ENCODE measurements around the gene RAPH1.

RAPH1 gene

DNA sequence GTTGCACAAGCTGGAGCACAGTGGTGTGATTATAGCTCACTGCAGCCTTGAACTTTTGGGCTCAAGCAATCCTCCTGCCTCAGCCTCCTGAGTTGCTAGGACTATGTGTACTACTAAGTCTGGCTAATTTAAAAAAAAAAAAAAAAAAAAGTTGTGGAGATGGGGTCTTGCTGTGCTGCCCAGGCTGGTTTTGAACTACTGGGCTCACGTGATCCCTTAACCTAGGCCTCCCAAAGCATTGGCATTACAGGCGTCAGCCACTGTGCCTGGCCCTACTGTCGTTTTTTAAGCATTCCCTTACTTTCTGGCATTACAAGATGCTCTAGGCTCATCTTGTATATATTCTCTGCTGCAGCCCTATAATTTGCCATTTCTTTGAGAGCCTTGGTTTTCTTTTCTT lies 88.3 kb downstream of the RAPH1 start:
- DNase-seq (ENCODE audit: insufficient read length, low spot score) (no peak), FAIRE-seq (no peak)
- TF ChIP-seq, protein P1, sequence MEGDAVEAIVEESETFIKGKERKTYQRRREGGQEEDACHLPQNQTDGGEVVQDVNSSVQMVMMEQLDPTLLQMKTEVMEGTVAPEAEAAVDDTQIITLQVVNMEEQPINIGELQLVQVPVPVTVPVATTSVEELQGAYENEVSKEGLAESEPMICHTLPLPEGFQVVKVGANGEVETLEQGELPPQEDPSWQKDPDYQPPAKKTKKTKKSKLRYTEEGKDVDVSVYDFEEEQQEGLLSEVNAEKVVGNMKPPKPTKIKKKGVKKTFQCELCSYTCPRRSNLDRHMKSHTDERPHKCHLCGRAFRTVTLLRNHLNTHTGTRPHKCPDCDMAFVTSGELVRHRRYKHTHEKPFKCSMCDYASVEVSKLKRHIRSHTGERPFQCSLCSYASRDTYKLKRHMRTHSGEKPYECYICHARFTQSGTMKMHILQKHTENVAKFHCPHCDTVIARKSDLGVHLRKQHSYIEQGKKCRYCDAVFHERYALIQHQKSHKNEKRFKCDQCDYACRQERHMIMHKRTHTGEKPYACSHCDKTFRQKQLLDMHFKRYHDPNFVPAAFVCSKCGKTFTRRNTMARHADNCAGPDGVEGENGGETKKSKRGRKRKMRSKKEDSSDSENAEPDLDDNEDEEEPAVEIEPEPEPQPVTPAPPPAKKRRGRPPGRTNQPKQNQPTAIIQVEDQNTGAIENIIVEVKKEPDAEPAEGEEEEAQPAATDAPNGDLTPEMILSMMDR (IDR thresholded peaks at IDR 0.05; ENCODE audit: insufficient read depth, missing control alignments), result no peak

DNA sequence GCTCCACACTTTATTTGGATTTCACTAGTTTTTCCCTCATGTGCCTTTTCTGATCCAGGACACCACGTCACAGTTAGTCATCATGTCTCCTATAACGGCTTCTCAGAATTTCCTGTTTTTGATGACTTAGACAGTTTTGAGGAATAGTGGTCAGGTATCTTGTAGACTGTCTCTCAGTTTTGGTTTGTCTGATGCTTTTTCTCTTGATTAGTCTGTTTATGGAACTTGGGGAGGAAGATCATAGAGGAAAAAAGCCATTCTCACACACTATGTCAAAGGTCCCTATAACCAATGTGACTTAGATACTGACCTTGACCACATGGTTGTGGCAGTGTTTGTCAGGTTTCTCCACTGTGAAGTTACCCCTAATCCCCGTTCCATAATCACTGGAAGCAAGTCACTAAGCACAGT lies 89.0 kb downstream of the RAPH1 start:
- DNase-seq (ENCODE audit: insufficient read length, low spot score) (no peak), FAIRE-seq (no peak)
- TF ChIP-seq, protein P1 (IDR thresholded peaks at IDR 0.05; ENCODE audit: insufficient read depth, missing control alignments), result no peak

DNA sequence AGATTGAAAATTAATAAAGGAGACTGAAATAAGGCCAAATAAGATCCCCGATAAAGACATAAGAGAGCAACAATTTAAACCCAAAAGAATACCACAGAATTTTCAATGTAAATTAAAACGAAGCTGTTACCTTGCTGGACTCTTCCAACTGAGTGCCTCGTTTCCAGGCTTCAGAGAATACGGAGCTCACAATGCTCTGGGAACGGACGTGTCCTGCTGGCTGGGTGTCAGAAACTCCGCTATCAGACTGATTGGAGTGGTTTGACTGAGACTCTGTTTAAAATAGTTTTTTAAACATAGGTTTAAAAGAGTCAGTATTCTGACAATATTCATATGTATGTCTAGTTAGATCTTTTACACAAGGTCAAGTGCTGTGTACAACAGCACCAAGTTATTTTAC lies 90.4 kb downstream of the RAPH1 start:
- TF ChIP-seq, protein P1 (IDR thresholded peaks at IDR 0.05; ENCODE audit: insufficient read depth, missing control alignments), result no peak
- no peak for FAIRE-seq
- no peak for DNase-seq (ENCODE audit: insufficient read length, low spot score)

DNA sequence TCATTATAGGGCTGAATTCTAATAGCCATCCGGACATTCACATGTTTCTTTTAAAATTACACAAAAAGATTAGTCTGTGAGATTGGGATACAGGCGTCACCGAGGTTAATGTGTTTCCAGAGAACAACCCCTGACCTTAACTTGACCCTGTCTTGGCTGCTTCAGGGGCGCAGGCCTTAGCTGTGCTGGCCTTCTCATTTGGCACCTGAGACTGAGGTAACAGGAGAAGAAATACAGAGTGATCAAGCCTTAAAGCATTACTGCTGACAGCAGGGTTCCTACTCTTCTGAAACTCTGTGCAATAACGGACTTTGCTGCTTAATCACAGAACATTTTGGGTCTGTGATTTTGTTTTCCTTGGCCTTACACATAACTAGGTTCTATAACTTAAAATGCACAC lies 92.6 kb downstream of the RAPH1 start:
- no peak for DNase-seq (ENCODE audit: insufficient read length, low spot score)

DNA sequence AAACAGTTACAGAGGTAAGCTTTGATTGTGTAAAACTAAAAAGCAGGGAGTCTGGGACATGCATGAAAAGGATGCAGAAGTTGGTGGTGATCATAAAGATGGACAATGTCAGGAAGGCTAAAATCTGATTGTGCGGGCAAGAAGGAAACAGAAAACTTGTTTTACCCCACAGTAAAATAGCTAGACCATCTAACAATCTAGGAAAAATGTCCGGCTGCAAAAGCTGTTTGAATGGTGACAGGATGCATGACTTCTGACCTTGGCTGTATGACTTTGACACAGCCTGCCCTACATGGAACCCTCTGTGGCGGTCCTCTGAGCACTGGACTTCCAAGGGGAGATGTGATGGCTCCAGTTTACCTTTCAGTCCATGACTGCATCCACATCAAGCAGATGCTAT lies 93.6 kb downstream of the RAPH1 start:
- TF ChIP-seq, protein P1 (IDR thresholded peaks at IDR 0.05; ENCODE audit: insufficient read depth, missing control alignments), result no peak
- no peak for DNase-seq (ENCODE audit: insufficient read length, low spot score)
- FAIRE-seq, result no peak

More for the DNA sequence above, 92.6 kb downstream of the RAPH1 start:
- TF ChIP-seq, protein P1 (IDR thresholded peaks at IDR 0.05; ENCODE audit: insufficient read depth, missing control alignments), result no peak
- no peak for FAIRE-seq

DNA sequence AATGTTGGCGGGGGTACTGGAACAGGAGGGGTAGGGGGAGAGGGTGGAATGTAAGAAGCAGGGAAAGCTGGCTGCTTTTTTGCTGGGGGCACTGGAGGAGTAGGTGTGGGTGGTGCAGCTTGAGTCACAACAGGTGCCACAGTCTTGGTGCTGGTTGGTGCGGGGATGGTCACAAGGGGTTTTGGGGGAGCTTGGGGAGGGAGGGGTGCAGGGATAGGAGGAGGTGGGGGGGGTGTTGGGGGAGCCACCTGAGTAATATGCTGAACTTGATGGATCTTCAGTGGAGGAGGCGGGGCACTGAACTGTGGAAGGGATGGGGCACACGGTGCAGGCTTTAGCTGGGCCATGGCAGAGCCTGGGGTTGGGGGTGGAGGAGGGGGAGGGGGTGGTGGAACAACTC lies 94.4 kb downstream of the RAPH1 start:
- FAIRE-seq (no peak), DNase-seq (ENCODE audit: insufficient read length, low spot score) (no peak)
- TF ChIP-seq, protein P1 (IDR thresholded peaks at IDR 0.05; ENCODE audit: insufficient read depth, missing control alignments), result no peak

DNA sequence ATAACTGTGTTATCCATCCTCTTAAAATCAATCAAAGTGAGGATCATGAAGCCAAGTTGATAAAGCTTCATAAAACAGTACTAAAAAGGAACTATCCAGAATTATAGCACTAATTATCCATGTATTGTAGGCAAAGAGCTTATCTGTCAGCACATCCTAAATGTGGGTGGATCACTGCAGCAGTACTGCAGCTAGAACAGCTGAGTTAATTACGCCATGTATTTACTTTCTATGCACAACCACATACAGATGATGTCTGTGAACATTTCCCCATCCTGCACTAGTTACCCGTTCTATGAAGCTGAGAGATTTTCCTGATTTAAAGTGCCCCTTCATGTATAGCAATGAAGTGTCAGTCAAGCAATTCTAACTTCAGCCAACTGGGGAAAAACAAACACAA lies 96.6 kb downstream of the RAPH1 start:
- FAIRE-seq, result no peak
- TF ChIP-seq, protein P1 (IDR thresholded peaks at IDR 0.05; ENCODE audit: insufficient read depth, missing control alignments), result no peak
- DNase-seq (ENCODE audit: insufficient read length, low spot score), result no peak

Data from D721Med (cell line).